Mammary epithelial cell (primary cell): ENCODE measurements around the gene HYDIN.

Experiments
- EZH2 ChIP-seq: IDR thresholded peaks from 2 replicates; pipeline ENCODE4 v1.6.1; 2012; ENCODE audit warnings: low read length, inconsistent platforms, borderline replicate concordance
- TF ChIP-seq, protein P1 (sequence below), 2 donors: IDR thresholded peaks in 1 of 2; conservative IDR thresholded peaks in 1 of 2; 2 replicates each; pipeline ENCODE4 v1.5.1; 2011 to 2012; ENCODE audit warnings: inconsistent platforms in 2 of 2, low read length in 2 of 2, mild to moderate bottlenecking in 2 of 2, control low read depth in 1 of 2, low read depth in 1 of 2; ENCODE audit not compliant: insufficient read depth in 1 of 2; ENCODE audit errors: extremely low read depth in 1 of 2

DNA sequence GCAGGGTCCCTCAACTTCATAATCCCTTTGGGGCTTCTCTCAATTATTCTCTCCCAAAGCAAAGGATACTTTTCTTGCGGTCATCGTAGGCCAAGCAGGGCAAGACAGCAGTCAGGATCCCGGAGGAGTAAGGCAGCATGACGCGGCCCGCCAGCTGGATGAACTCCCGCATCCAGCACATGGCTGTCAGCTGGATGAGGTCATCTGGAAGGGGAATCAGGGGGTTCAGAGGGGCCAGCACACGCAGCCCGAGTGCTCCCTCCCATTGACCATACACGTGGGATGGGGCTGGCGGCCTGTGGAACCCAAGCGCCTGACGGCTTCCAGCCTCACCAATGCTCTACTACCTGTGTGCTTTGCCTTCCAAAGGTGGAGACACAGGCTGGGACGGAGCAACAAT is 448.7 kb downstream of the HYDIN start:
- TF ChIP-seq, protein P1, sequence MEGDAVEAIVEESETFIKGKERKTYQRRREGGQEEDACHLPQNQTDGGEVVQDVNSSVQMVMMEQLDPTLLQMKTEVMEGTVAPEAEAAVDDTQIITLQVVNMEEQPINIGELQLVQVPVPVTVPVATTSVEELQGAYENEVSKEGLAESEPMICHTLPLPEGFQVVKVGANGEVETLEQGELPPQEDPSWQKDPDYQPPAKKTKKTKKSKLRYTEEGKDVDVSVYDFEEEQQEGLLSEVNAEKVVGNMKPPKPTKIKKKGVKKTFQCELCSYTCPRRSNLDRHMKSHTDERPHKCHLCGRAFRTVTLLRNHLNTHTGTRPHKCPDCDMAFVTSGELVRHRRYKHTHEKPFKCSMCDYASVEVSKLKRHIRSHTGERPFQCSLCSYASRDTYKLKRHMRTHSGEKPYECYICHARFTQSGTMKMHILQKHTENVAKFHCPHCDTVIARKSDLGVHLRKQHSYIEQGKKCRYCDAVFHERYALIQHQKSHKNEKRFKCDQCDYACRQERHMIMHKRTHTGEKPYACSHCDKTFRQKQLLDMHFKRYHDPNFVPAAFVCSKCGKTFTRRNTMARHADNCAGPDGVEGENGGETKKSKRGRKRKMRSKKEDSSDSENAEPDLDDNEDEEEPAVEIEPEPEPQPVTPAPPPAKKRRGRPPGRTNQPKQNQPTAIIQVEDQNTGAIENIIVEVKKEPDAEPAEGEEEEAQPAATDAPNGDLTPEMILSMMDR (conservative IDR thresholded peaks at IDR 0.05 in 1 of 2, IDR thresholded peaks at IDR 0.05 in 1 of 2; ENCODE audit: extremely low read depth in 1 of 2, insufficient read depth in 1 of 2, low read depth in 1 of 2, low read length in 2 of 2) = no peak
- TF ChIP-seq EZH2 = no peak
